A673 (cell line): Measurements from ENCODE around the gene ADSL. TPM values are rescaled to one million over a fixed set of nuclear protein-coding genes. Genes with fewer than 3 reads are reported as not detected.

Experiments used
- BruUV-seq: library from RNA; stranded (reverse); fragments of 400-500 nt; replicated peaks from 2 replicates; lab custom pipeline; 2021; lab: Mats Ljungman, UMichigan
- CTCF ChIA-PET: fragments of 300-600 bp; sonication (Branson Sonifier 250); formaldehyde crosslinking; loops from one replicate; lab custom pipeline; 2022; ENCODE audit warnings: antibody characterized with exemption; lab: Charles Lee
- POLR2A ChIA-PET: fragments of 300-600 bp; sonication (Branson Sonifier 250); formaldehyde crosslinking; loops from one replicate; lab custom pipeline; 2022; ENCODE audit warnings: antibody characterized with exemption; ENCODE audit not compliant: low non-redundant PET; lab: Charles Lee
- DNase-seq: peaks from one replicate; pipeline ENCODE4 v3.0.0-alpha.2; 2015; ENCODE audit warnings: low spot score
- H3K27ac ChIP-seq: fragments of 200-600 bp; sonication (generic); 2 replicates; pipeline ENCODE4 v1.5.1; 2016; ENCODE audit warnings: mixed run types, low read depth, mild to moderate bottlenecking, mixed read lengths, antibody characterized with exemption, low read length; ENCODE audit not compliant: poor library complexity, severe bottlenecking
- H3K27me3 ChIP-seq: fragments of 200-600 bp; sonication (generic); replicated peaks from 2 replicates; pipeline ENCODE4 v1.6.1; 2017; ENCODE audit warnings: mixed run types, low read depth, mild to moderate bottlenecking, mixed read lengths, antibody characterized with exemption, low read length; ENCODE audit not compliant: insufficient read depth, poor library complexity
- H3K36me3 ChIP-seq: fragments of 200-600 bp; sonication (generic); 2 replicates; pipeline ENCODE4 v1.6.1; 2016; ENCODE audit warnings: mixed run types, mild to moderate bottlenecking, mixed read lengths, antibody characterized with exemption, low read length; ENCODE audit not compliant: insufficient read depth, poor library complexity, severe bottlenecking
- H3K4me1 ChIP-seq: fragments of 200-600 bp; sonication (generic); 2 replicates; pipeline ENCODE4 v1.6.1; 2017; ENCODE audit warnings: mixed run types, mild to moderate bottlenecking, mixed read lengths, antibody characterized with exemption, low read length; ENCODE audit not compliant: insufficient read depth, poor library complexity, severe bottlenecking
- H3K4me3 ChIP-seq: fragments of 200-600 bp; sonication (generic); 2 replicates; pipeline ENCODE4 v1.5.1; 2016; ENCODE audit warnings: low read depth, mixed run types, mild to moderate bottlenecking, mixed read lengths, low read length; ENCODE audit not compliant: poor library complexity, severe bottlenecking
- H3K9me3 ChIP-seq: fragments of 200-600 bp; sonication (generic); 2 replicates; pipeline ENCODE4 v1.6.1; 2016; ENCODE audit warnings: mixed run types, low read depth, mild to moderate bottlenecking, mixed read lengths, antibody characterized with exemption, low read length; ENCODE audit not compliant: poor library complexity, severe bottlenecking
- CTCF ChIP-seq: fragments of 300-800, 200-600 bp; sonication (generic); conservative IDR thresholded peaks from 2 replicates; pipeline ENCODE4 v1.5.1; 2017; ENCODE audit warnings: low read depth, mild to moderate bottlenecking, antibody characterized with exemption, low read length, moderate library complexity, mixed read lengths
- EZH2 ChIP-seq: fragments of 200-600 bp; sonication (generic); IDR thresholded peaks from 2 replicates; pipeline ENCODE4 v1.6.1; 2017; ENCODE audit warnings: borderline replicate concordance, low read depth, mild to moderate bottlenecking, mixed read lengths, antibody characterized with exemption, low read length; ENCODE audit not compliant: poor library complexity, severe bottlenecking
- intact Hi-C: fragments of 100-400 bp; cut with micrococcal nuclease; formaldehyde crosslinking; loops from one replicate; pipeline ENCODE4 v1.10.0; 2022; ENCODE audit not compliant: unreplicated experiment
- total RNA-seq: library from RNA; stranded (reverse); gene quantifications from 2 replicates; pipeline ENCODE4 v1.2.3, GENCODE V29; 2021

Gene ADSL
- total RNA-seq, 1 experiment from 2014 or later = 133 TPM

GRCh38 chr22:40363059-40363458 is 16.8 kb downstream of the ADSL start:
- POLR2A ChIA-PET = interaction anchor here (0.7 kb wide), 1 partner anchor 53 kb away, joined by 3 read pairs; no protein-coding TSS in a partner anchor
- no peak overlapping the region for H3K27ac ChIP-seq

GRCh38 chr22:40364431-40364830 is 18.1 kb downstream of the ADSL start:
- no peaks in the 10 kb centered on the region for H3K4me1 ChIP-seq
- CTCF ChIA-PET = no interaction called here
- BruUV-seq = no TSS peak
- POLR2A ChIA-PET = no interaction called here
- no peak for TF ChIP-seq EZH2
- no peak for TF ChIP-seq CTCF
- intact Hi-C loops = no loop called here
- H3K27me3 ChIP-seq = no peaks in the 10 kb centered on the region
- no peaks in the 10 kb centered on the region for H3K9me3 ChIP-seq
- H3K36me3 ChIP-seq = peaks cover 81% of the 10 kb centered on the region
- no peak overlapping the region for H3K27ac ChIP-seq
- no peak overlapping the region for H3K4me3 ChIP-seq
- no peak for DNase-seq

More at GRCh38 chr22:40363059-40363458, 16.8 kb downstream of the ADSL start:
- no peak for DNase-seq
- H3K4me3 ChIP-seq = no peak overlapping the region
- no peaks in the 10 kb centered on the region for H3K9me3 ChIP-seq
- intact Hi-C loops = no loop called here
- H3K27me3 ChIP-seq = no peaks in the 10 kb centered on the region
- no TSS peak for BruUV-seq
- CTCF ChIA-PET = no interaction called here
- no peaks in the 10 kb centered on the region for H3K4me1 ChIP-seq
- TF ChIP-seq CTCF = no peak
- no peak for TF ChIP-seq EZH2
- H3K36me3 ChIP-seq = peaks cover 95% of the 10 kb centered on the region

- ChIA-PET POLR2A (interaction anchor here (0.6 kb wide), 1 partner anchor 490 kb away, joined by 10 read pairs; the partner anchor contains the start of gene ST13), CTCF (no interaction called here)
- Histone ChIP-seq H3K27me3 (no peaks in the 10 kb centered on the region), H3K4me3 (no peak overlapping the region), H3K9me3 (no peaks in the 10 kb centered on the region), H3K36me3 (peaks cover 65% of the 10 kb centered on the region), H3K27ac (no peak overlapping the region), H3K4me1 (no peaks in the 10 kb centered on the region)
- no peak for TF ChIP-seq EZH2
- no peak for TF ChIP-seq CTCF
- BruUV-seq = no TSS peak
- DNase-seq = no peak
- intact Hi-C loops = no loop called here
Measured at GRCh38 chr22:40366068-40366467, 19.8 kb downstream of the ADSL start.
